Sigmoid colon (tissue), 4 donors: ENCODE measurements around the gene CSRP1.
A peak's percentile ranks its signal among the peaks of the same experiment; 100 is the strongest.

Source experiments
- CTCF ChIP-seq, 4 experiments: fragments of 450-650 bp in 3 of 4; fragments of 200-600 bp in 1 of 4; IDR thresholded peaks; one replicate each; pipeline ENCODE4 v1.5.1; 2016 to 2019; ENCODE audit warnings: antibody characterized with exemption in 4 of 4, mild to moderate bottlenecking in 3 of 4, moderate library complexity in 2 of 4
- EP300 ChIP-seq, 4 donors: sonication (generic); formaldehyde crosslinking; IDR thresholded peaks; one replicate each; pipeline ENCODE4 v1.6.1; 2017; ENCODE audit warnings: antibody characterized with exemption in 4 of 4
- POLR2A ChIP-seq, 2 donors: fragments of 450-650 bp; IDR thresholded peaks; one replicate each; pipeline ENCODE4 v1.6.1; 2016; ENCODE audit warnings: antibody characterized with exemption in 2 of 2, mild to moderate bottlenecking in 2 of 2, moderate library complexity in 2 of 2
- POLR2AphosphoS5 ChIP-seq, 4 donors: sonication (generic); formaldehyde crosslinking; IDR thresholded peaks; one replicate each; pipeline ENCODE4 v1.6.1; 2017; ENCODE audit warnings: antibody characterized with exemption in 4 of 4

DNA sequence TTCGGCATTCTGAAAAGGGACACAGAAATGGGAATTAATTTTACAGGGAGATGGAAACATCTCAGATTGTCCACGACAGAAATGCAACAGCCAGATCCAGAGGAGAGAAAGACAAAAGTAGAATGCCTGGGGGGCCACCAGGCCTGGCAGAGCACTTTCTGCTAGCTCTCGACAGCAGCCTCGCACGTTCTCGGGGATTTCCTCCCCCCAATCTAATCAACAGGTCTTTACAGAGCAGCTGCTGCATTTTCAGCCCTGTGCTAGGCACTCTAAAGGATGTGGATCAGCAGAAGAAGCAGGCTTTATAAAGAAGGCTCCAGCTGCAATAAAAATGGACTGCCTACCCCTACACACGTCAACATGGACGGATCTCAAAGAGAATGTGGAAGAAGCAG is 10.6 kb downstream of the CSRP1 start:
- no peak for TF ChIP-seq CTCF (IDR thresholded peaks at IDR 0.05)
- no peak for TF ChIP-seq POLR2A (IDR thresholded peaks at IDR 0.05)
- no peak for TF ChIP-seq EP300 (IDR thresholded peaks at IDR 0.05)
- peak in 2 of 4 donors; percentile 13 to 45 for TF ChIP-seq POLR2AphosphoS5 (IDR thresholded peaks at IDR 0.05)
